SJSA1 (cell line): ENCODE results near the gene FBXL7. TPM values are rescaled to one million over a fixed set of nuclear protein-coding genes. Genes with fewer than 3 reads are reported as not detected.

Experiments
- DNase-seq, 2 experiments: peaks; one replicate each; pipeline ENCODE4 v3.0.0-alpha.2; 2015 to 2020; ENCODE audit warnings: low spot score in 2 of 2, low read depth in 1 of 2
- H3K27ac ChIP-seq: fragments of 250-450 bp; sonication (Bioruptor Pico); 2 replicates; pipeline ENCODE4 v1.5.1; 2020; ENCODE audit warnings: mild to moderate bottlenecking, moderate library complexity
- H3K27me3 ChIP-seq: fragments of 250-450 bp; sonication (Bioruptor Pico); replicated peaks from 2 replicates; pipeline ENCODE4 v1.5.1; 2020; ENCODE audit warnings: mild to moderate bottlenecking, moderate library complexity
- H3K36me3 ChIP-seq: fragments of 250-450 bp; sonication (Bioruptor Pico); 2 replicates; pipeline ENCODE4 v1.5.1; 2020; ENCODE audit warnings: mild to moderate bottlenecking
- H3K4me1 ChIP-seq: fragments of 250-450 bp; sonication (Bioruptor Pico); replicated peaks from 2 replicates; pipeline ENCODE4 v1.6.1; 2021; ENCODE audit warnings: mild to moderate bottlenecking
- H3K4me3 ChIP-seq: fragments of 250-450 bp; sonication (Bioruptor Pico); 2 replicates; pipeline ENCODE4 v1.5.1; 2020; ENCODE audit warnings: mild to moderate bottlenecking
- H3K9me3 ChIP-seq: fragments of 250-450 bp; sonication (Bioruptor Pico); replicated peaks from 2 replicates; pipeline ENCODE4 v1.5.1; 2020; ENCODE audit warnings: mild to moderate bottlenecking
- total RNA-seq: library from RNA; depleted of rRNA; stranded (reverse); fragments of >200 nt; shearing (Covaris generic); gene quantifications from 2 replicates; pipeline ENCODE4 v1.2.3, GENCODE V29; 2014

The FBXL7 gene
- total RNA-seq, 1 experiment from 2014 or later = 14.6 TPM

GRCh38 chr5:15693382-15693728, 193.4 kb downstream of the FBXL7 start:
- DNase-seq = no peak
- no peak overlapping the region for H3K4me3 ChIP-seq
- peaks cover 32% of the 10 kb centered on the region for H3K4me1 ChIP-seq
- peaks cover 11% of the 10 kb centered on the region for H3K36me3 ChIP-seq
- no peak overlapping the region for H3K27ac ChIP-seq
- no peaks in the 10 kb centered on the region for H3K27me3 ChIP-seq
- no peaks in the 10 kb centered on the region for H3K9me3 ChIP-seq

- no peak for DNase-seq
- Histone ChIP-seq H3K36me3 (peaks cover 11% of the 10 kb centered on the region), H3K27me3 (no peaks in the 10 kb centered on the region), H3K4me3 (no peak overlapping the region), H3K27ac (no peak overlapping the region), H3K9me3 (no peaks in the 10 kb centered on the region), H3K4me1 (peaks cover 32% of the 10 kb centered on the region)
Measured at GRCh38 chr5:15693933-15694332, 194.0 kb downstream of the FBXL7 start.

GRCh38 chr5:15694696-15695214, 194.8 kb downstream of the FBXL7 start:
- no peak for DNase-seq
- no peaks in the 10 kb centered on the region for H3K9me3 ChIP-seq
- H3K27ac ChIP-seq = no peak overlapping the region
- no peak overlapping the region for H3K4me3 ChIP-seq
- peaks cover 32% of the 10 kb centered on the region for H3K4me1 ChIP-seq
- peaks cover 11% of the 10 kb centered on the region for H3K36me3 ChIP-seq
- no peaks in the 10 kb centered on the region for H3K27me3 ChIP-seq

GRCh38 chr5:15695215-15695731, 195.3 kb downstream of the FBXL7 start:
- no peak overlapping the region for H3K4me3 ChIP-seq
- H3K27ac ChIP-seq = no peak overlapping the region
- no peak for DNase-seq
- H3K36me3 ChIP-seq = peaks cover 11% of the 10 kb centered on the region
- H3K9me3 ChIP-seq = no peaks in the 10 kb centered on the region
- H3K27me3 ChIP-seq = no peaks in the 10 kb centered on the region
- H3K4me1 ChIP-seq = peaks cover 32% of the 10 kb centered on the region

GRCh38 chr5:15700373-15700772, 200.4 kb downstream of the FBXL7 start:
- no peaks in the 10 kb centered on the region for H3K9me3 ChIP-seq
- H3K4me3 ChIP-seq = no peak overlapping the region
- no peaks in the 10 kb centered on the region for H3K27me3 ChIP-seq
- H3K36me3 ChIP-seq = peaks cover 4% of the 10 kb centered on the region; the same call in 1 of the 2 replicates
- no peak overlapping the region for H3K27ac ChIP-seq
- peaks cover 24% of the 10 kb centered on the region for H3K4me1 ChIP-seq
- DNase-seq = no peak

- H3K36me3 ChIP-seq = no peaks in the 10 kb centered on the region
- peaks cover 18% of the 10 kb centered on the region for H3K4me1 ChIP-seq
- H3K4me3 ChIP-seq = no peak overlapping the region
- H3K9me3 ChIP-seq = no peaks in the 10 kb centered on the region
- DNase-seq = no peak
- no peaks in the 10 kb centered on the region for H3K27me3 ChIP-seq
- no peak overlapping the region for H3K27ac ChIP-seq
Measured at GRCh38 chr5:15702102-15702501, 202.1 kb downstream of the FBXL7 start.

GRCh38 chr5:15703901-15704300, 203.9 kb downstream of the FBXL7 start:
- DNase-seq = no peak
- Histone ChIP-seq H3K27me3 (no peaks in the 10 kb centered on the region), H3K9me3 (no peaks in the 10 kb centered on the region), H3K4me1 (peaks cover 18% of the 10 kb centered on the region), H3K4me3 (no peak overlapping the region), H3K27ac (peak overlapping the region; percentile 25), H3K36me3 (no peaks in the 10 kb centered on the region)

- peaks cover 18% of the 10 kb centered on the region for H3K4me1 ChIP-seq
- H3K27ac ChIP-seq = peak overlapping the region; percentile 25
- H3K9me3 ChIP-seq = no peaks in the 10 kb centered on the region
- H3K36me3 ChIP-seq = no peaks in the 10 kb centered on the region
- H3K4me3 ChIP-seq = no peak overlapping the region
- no peaks in the 10 kb centered on the region for H3K27me3 ChIP-seq
- peak in 1 of 2 experiments; percentile 53 for DNase-seq
Measured at GRCh38 chr5:15704397-15704947, 204.5 kb downstream of the FBXL7 start.

- Histone ChIP-seq H3K27me3 (no peaks in the 10 kb centered on the region), H3K27ac (no peak overlapping the region), H3K9me3 (no peaks in the 10 kb centered on the region), H3K36me3 (no peaks in the 10 kb centered on the region), H3K4me3 (no peak overlapping the region), H3K4me1 (peaks cover 18% of the 10 kb centered on the region)
- DNase-seq = no peak
Measured at GRCh38 chr5:15707631-15708030, 207.7 kb downstream of the FBXL7 start.

- peaks cover 9% of the 10 kb centered on the region; the same call in 1 of the 2 replicates for H3K4me1 ChIP-seq
- H3K27me3 ChIP-seq = no peaks in the 10 kb centered on the region
- no peak overlapping the region for H3K4me3 ChIP-seq
- H3K36me3 ChIP-seq = no peaks in the 10 kb centered on the region
- H3K27ac ChIP-seq = no peak overlapping the region
- no peaks in the 10 kb centered on the region for H3K9me3 ChIP-seq
- DNase-seq = no peak
Measured at GRCh38 chr5:15711892-15712291, 211.9 kb downstream of the FBXL7 start.

- Histone ChIP-seq H3K4me3 (no peak overlapping the region), H3K27ac (no peak overlapping the region), H3K36me3 (no peaks in the 10 kb centered on the region), H3K4me1 (peaks cover 9% of the 10 kb centered on the region; the same call in 1 of the 2 replicates), H3K9me3 (no peaks in the 10 kb centered on the region), H3K27me3 (no peaks in the 10 kb centered on the region)
- DNase-seq = no peak
Measured at GRCh38 chr5:15715535-15715934, 215.6 kb downstream of the FBXL7 start.

GRCh38 chr5:15715967-15716366, 216.0 kb downstream of the FBXL7 start:
- peaks cover 9% of the 10 kb centered on the region; the same call in 1 of the 2 replicates for H3K4me1 ChIP-seq
- DNase-seq = no peak
- no peaks in the 10 kb centered on the region for H3K27me3 ChIP-seq
- no peak overlapping the region for H3K4me3 ChIP-seq
- no peaks in the 10 kb centered on the region for H3K36me3 ChIP-seq
- H3K27ac ChIP-seq = no peak overlapping the region
- no peaks in the 10 kb centered on the region for H3K9me3 ChIP-seq

- H3K36me3 ChIP-seq = no peaks in the 10 kb centered on the region
- no peak overlapping the region for H3K27ac ChIP-seq
- no peak for DNase-seq
- peaks cover 9% of the 10 kb centered on the region; the same call in 1 of the 2 replicates for H3K4me1 ChIP-seq
- H3K9me3 ChIP-seq = no peaks in the 10 kb centered on the region
- H3K27me3 ChIP-seq = no peaks in the 10 kb centered on the region
- no peak overlapping the region for H3K4me3 ChIP-seq
Measured at GRCh38 chr5:15717001-15717400, 217.0 kb downstream of the FBXL7 start.

- H3K4me1 ChIP-seq = peaks cover 9% of the 10 kb centered on the region; the same call in 1 of the 2 replicates
- no peak overlapping the region for H3K27ac ChIP-seq
- no peaks in the 10 kb centered on the region for H3K36me3 ChIP-seq
- H3K27me3 ChIP-seq = no peaks in the 10 kb centered on the region
- no peaks in the 10 kb centered on the region for H3K9me3 ChIP-seq
- no peak overlapping the region for H3K4me3 ChIP-seq
- no peak for DNase-seq
Measured at GRCh38 chr5:15718421-15719179, 218.6 kb downstream of the FBXL7 start.
